ENCODE results near the gene ARL14EPL.

- TF ChIP-seq POLR2AphosphoS5 (IDR thresholded peaks at IDR 0.05) (no peak), POLR2A (IDR thresholded peaks at IDR 0.05) (no peak)
These were observed 10.1 kb downstream of the ARL14EPL start for GRCh38 chr5:116042375-116042774.

All from upper lobe of left lung (tissue), 4 donors.